HepG2 (cell line): Measurements from ENCODE around the gene FER1L5. TPM values are rescaled to one million over a fixed set of nuclear protein-coding genes. Genes with fewer than 3 reads are reported as not detected.

Source experiments
- ADNP ChIP-seq: sonication (generic); formaldehyde crosslinking; IDR thresholded peaks from 2 replicates; pipeline ENCODE4 v1.4.0; 2020; ENCODE audit warnings: missing genetic modification reagents
- AGO1 ChIP-seq: fragments of 200-400 bp; formaldehyde crosslinking; IDR thresholded peaks from 2 replicates; pipeline ENCODE4 v1.6.1; 2017; ENCODE audit warnings: mild to moderate bottlenecking, low read depth, low read length, moderate library complexity; ENCODE audit not compliant: poor library complexity, severe bottlenecking
- ARID2 ChIP-seq: sonication (generic); formaldehyde crosslinking; IDR thresholded peaks from 2 replicates; pipeline ENCODE4 v1.8.1; 2022; ENCODE audit warnings: mild to moderate bottlenecking, missing genetic modification reagents, borderline replicate concordance
- GRHL1 ChIP-seq: sonication (generic); formaldehyde crosslinking; conservative IDR thresholded peaks from 2 replicates; pipeline ENCODE4 v1.8.0; 2022; ENCODE audit warnings: missing genetic modification reagents
- IRF2 ChIP-seq: IDR thresholded peaks from 2 replicates; pipeline ENCODE4 v1.6.1; 2018; ENCODE audit warnings: missing genetic modification reagents, missing compliant biosample characterization
- MED13 ChIP-seq: sonication (generic); formaldehyde crosslinking; IDR thresholded peaks from 2 replicates; pipeline ENCODE4 v1.5.0; 2020; ENCODE audit warnings: missing genetic modification reagents
- PREB ChIP-seq: sonication (generic); formaldehyde crosslinking; IDR thresholded peaks from 2 replicates; pipeline ENCODE4 v1.4.0; 2020; ENCODE audit warnings: missing genetic modification reagents
- TRIM24 ChIP-seq: sonication (generic); formaldehyde crosslinking; IDR thresholded peaks from 2 replicates; pipeline ENCODE4 v1.8.0; 2022; ENCODE audit warnings: mild to moderate bottlenecking, missing genetic modification reagents
- ZHX2 ChIP-seq, 2 experiments: sonication (generic) in 1 of 2; formaldehyde crosslinking in 1 of 2; IDR thresholded peaks; 2 replicates each; pipeline versions ENCODE4 v1.6.1 to v1.9.0; 2014 to 2022; ENCODE audit warnings: antibody characterized with exemption in 1 of 2, borderline replicate concordance in 1 of 2, inconsistent platforms in 1 of 2, low read depth in 1 of 2, missing genetic modification reagents in 1 of 2
- ZIK1 ChIP-seq: sonication (generic); formaldehyde crosslinking; IDR thresholded peaks from 2 replicates; pipeline ENCODE4 v1.5.0; 2020; ENCODE audit warnings: mild to moderate bottlenecking, low read depth, missing genetic modification reagents, borderline replicate concordance
- ZNF143 ChIP-seq: sonication (generic); formaldehyde crosslinking; IDR thresholded peaks from 2 replicates; pipeline ENCODE4 v1.4.0; 2020; ENCODE audit warnings: missing genetic modification reagents
- ZNF362 ChIP-seq: sonication (generic); formaldehyde crosslinking; IDR thresholded peaks from 2 replicates; pipeline ENCODE4 v1.4.0; 2020; ENCODE audit warnings: missing genetic modification reagents, mild to moderate bottlenecking, borderline replicate concordance
- ZNF383 ChIP-seq: sonication (generic); formaldehyde crosslinking; IDR thresholded peaks from 2 replicates; pipeline ENCODE4 v1.4.0; 2020; ENCODE audit warnings: missing genetic modification reagents, mild to moderate bottlenecking, borderline replicate concordance
- ZNF577 ChIP-seq: sonication (generic); formaldehyde crosslinking; IDR thresholded peaks from 2 replicates; pipeline ENCODE4 v1.4.0; 2020; ENCODE audit warnings: mild to moderate bottlenecking, low read depth, missing genetic modification reagents, borderline replicate concordance
- ZNF781 ChIP-seq: sonication (generic); formaldehyde crosslinking; IDR thresholded peaks from 2 replicates; pipeline ENCODE4 v1.5.1; 2020; ENCODE audit warnings: borderline replicate concordance, mild to moderate bottlenecking, missing genetic modification reagents; ENCODE audit errors: not compliant biosample characterization
- ZNF784 ChIP-seq: sonication (generic); formaldehyde crosslinking; IDR thresholded peaks from 2 replicates; pipeline ENCODE4 v1.5.1; 2020; ENCODE audit warnings: missing genetic modification reagents, mild to moderate bottlenecking, borderline replicate concordance
- polyA plus RNA-seq, 8 experiments: library from polyadenylated mRNA; depleted of rRNA in 3 of 8; stranded (reverse) in 7 of 8; unstranded in 1 of 8; fragments of >200 nt; fragmentation: Illumina TruSeq in 4 of 8; extraction: Trizol in 4 of 8; gene quantifications; 2 replicates each; pipeline versions ENCODE4 v1.2.1 to v1.2.3, GENCODE V29; 2011 to 2016; ENCODE audit warnings: low read depth in 4 of 8, missing spikeins in 1 of 8, mixed read lengths in 1 of 8; ENCODE audit not compliant: insufficient read depth in 1 of 8
- total RNA-seq, 5 experiments: library from RNA; depleted of rRNA; stranded (reverse); fragments of >200 nt; fragmentation: Illumina TruSeq; extraction: Trizol; gene quantifications; 2 replicates each; pipeline ENCODE4 v1.2.3, GENCODE V29; 2016; ENCODE audit warnings: low read depth in 1 of 5

Gene FER1L5
- total and polyA plus RNA-seq, 2 of the 13 experiments (the other 11 are each of a cell fraction or from before 2014, with no cell fraction given): 0.02 to 0.08 TPM

- TF ChIP-seq ZHX2 (IDR thresholded peaks at IDR 0.05; ENCODE audit: low read depth): peak; percentile 27; the same call in 1 of the 2 replicates
- no peak for TF ChIP-seq ZHX2 (CRISPR knock-in tag; IDR thresholded peaks at IDR 0.05; ENCODE audit: borderline replicate concordance)
- TF ChIP-seq ADNP (CRISPR knock-in tag): no peak
- peak; percentile 93 for TF ChIP-seq TRIM24 (CRISPR knock-in tag)
- TF ChIP-seq ZNF781 (CRISPR knock-in tag): peak; percentile 49
- no peak for TF ChIP-seq PREB (CRISPR knock-in tag)
- no peak for TF ChIP-seq ZNF577 (CRISPR knock-in tag)
- peak; percentile 88; the same call in 1 of the 2 replicates for TF ChIP-seq IRF2 (CRISPR knock-in tag)
- no peak for TF ChIP-seq ZNF784
- TF ChIP-seq ZIK1: no peak
- TF ChIP-seq ZNF143 (CRISPR knock-in tag): no peak
- 0 out of 2 replicates have a peak, but pooled peaks have one; percentile 70 for TF ChIP-seq MED13
- no peak for TF ChIP-seq ZNF362 (CRISPR knock-in tag)
- TF ChIP-seq ARID2 (CRISPR knock-in tag): no peak; the same call in 1 of the 2 replicates
- no peak for TF ChIP-seq AGO1
- no peak for TF ChIP-seq GRHL1
- TF ChIP-seq ZNF383: no peak
Measured at GRCh38 chr2:96601382-96602292, 40.9 kb upstream of the FER1L5 start (continued).
